ENCODE data around the gene C1orf116. TPM values are rescaled to one million over a fixed set of nuclear protein-coding genes. Genes with fewer than 3 reads are reported as not detected.

C1orf116 gene
- total RNA-seq, 4 donors from 2014 or later: 0.62 TPM; not detected in 3

- intact Hi-C loops (cut with DNase I; ENCODE audit: low total_unique reads): no loop called here
- Histone ChIP-seq H3K4me1 (no peaks in the 10 kb centered on the region), H3K4me3 (no peak overlapping the region), H3K9me3 (no peaks in the 10 kb centered on the region), H3K27me3 (no peaks in the 10 kb centered on the region), H3K36me3 (no peaks in the 10 kb centered on the region), H3K27ac (no peak overlapping the region)
- no peak for TF ChIP-seq CTCF (IDR thresholded peaks at IDR 0.05)
- no peak for TF ChIP-seq POLR2A (IDR thresholded peaks at IDR 0.05)
- DNase-seq: no peak
These were observed 57.2 kb downstream of the C1orf116 start for GRCh38 chr1:206975306-206975705.

- DNase-seq: no peak
- TF ChIP-seq CTCF (IDR thresholded peaks at IDR 0.05) (no peak), POLR2A (IDR thresholded peaks at IDR 0.05) (no peak)
- no peak overlapping the region for H3K4me3 ChIP-seq
- H3K9me3 ChIP-seq: no peaks in the 10 kb centered on the region
- H3K27me3 ChIP-seq: no peaks in the 10 kb centered on the region
- no peaks in the 10 kb centered on the region for H3K36me3 ChIP-seq
- intact Hi-C loops (cut with DNase I; ENCODE audit: low total_unique reads): no loop called here
- H3K4me1 ChIP-seq: no peaks in the 10 kb centered on the region
- no peak overlapping the region for H3K27ac ChIP-seq
These were observed 58.4 kb downstream of the C1orf116 start for GRCh38 chr1:206974140-206974539.

- Histone ChIP-seq H3K4me1 (no peaks in the 10 kb centered on the region), H3K9me3 (no peaks in the 10 kb centered on the region), H3K4me3 (no peak overlapping the region), H3K27me3 (no peaks in the 10 kb centered on the region), H3K36me3 (no peaks in the 10 kb centered on the region), H3K27ac (no peak overlapping the region)
- DNase-seq: no peak
- TF ChIP-seq POLR2A (IDR thresholded peaks at IDR 0.05) (no peak), CTCF (IDR thresholded peaks at IDR 0.05) (no peak)
- intact Hi-C loops (cut with DNase I; ENCODE audit: low total_unique reads): no loop called here
These were observed 59.8 kb downstream of the C1orf116 start for GRCh38 chr1:206972728-206973127.

- intact Hi-C loops (cut with DNase I; ENCODE audit: low total_unique reads): no loop called here
These were observed 61.4 kb downstream of the C1orf116 start for GRCh38 chr1:206971029-206971655.

GRCh38 chr1:206970446-206970845 lies 62.1 kb downstream of the C1orf116 start, which contains the start of gene FCAMR:
Gene FCAMR, minus strand, starts transcription at chr1:206970460. Its CDS starts 335 bp downstream, at chr1:206970125.
- intact Hi-C loops (cut with DNase I; ENCODE audit: low total_unique reads): no loop called here
- no peak within 1 kb of the TSS for H3K27ac ChIP-seq
- no peaks in the 10 kb centered on the region for H3K27me3 ChIP-seq
- H3K36me3 ChIP-seq: no peaks in the 10 kb centered on the region
- DNase-seq: no peak
- no peak for TF ChIP-seq CTCF (IDR thresholded peaks at IDR 0.05)
- TF ChIP-seq POLR2A (IDR thresholded peaks at IDR 0.05): no peak
- no peaks in the 10 kb centered on the region for H3K4me1 ChIP-seq
- no peaks in the 10 kb centered on the region for H3K9me3 ChIP-seq
- H3K4me3 ChIP-seq: no peak within 1 kb of the TSS

More at GRCh38 chr1:206971029-206971655, 61.4 kb downstream of the C1orf116 start:
- Histone ChIP-seq H3K27ac (no peak overlapping the region), H3K4me1 (no peaks in the 10 kb centered on the region), H3K9me3 (no peaks in the 10 kb centered on the region), H3K27me3 (no peaks in the 10 kb centered on the region), H3K36me3 (no peaks in the 10 kb centered on the region), H3K4me3 (no peak overlapping the region)
- TF ChIP-seq POLR2A (IDR thresholded peaks at IDR 0.05) (no peak), CTCF (IDR thresholded peaks at IDR 0.05) (no peak)
- DNase-seq: no peak
